PC-3 (cell line): ENCODE measurements around the gene ATXN8OS. TPM values are rescaled to one million over a fixed set of nuclear protein-coding genes. Genes with fewer than 3 reads are reported as not detected.
"Not testable (repeated sequence)": the region's sequence is repeated elsewhere in the genome, so short reads cannot be mapped to it uniquely, and the experiment has no call there.

ENCODE experiments used
- ATAC-seq: fragments of 200-7000 bp; cut with Tn5 transposase; 2 replicates; pipeline ENCODE4 v1.9.1; 2020; ENCODE audit warnings: mild to moderate bottlenecking, moderate library complexity
- BruUV-seq: library from RNA; stranded (reverse); fragments of 400-500 nt; replicated peaks from 2 replicates; lab custom pipeline; 2021; lab: Mats Ljungman, UMichigan
- CTCF ChIA-PET: fragments of 300-600 bp; sonication (Branson Sonifier 250); formaldehyde crosslinking; loops from one replicate; lab custom pipeline; 2022; ENCODE audit warnings: antibody characterized with exemption; lab: Charles Lee
- POLR2A ChIA-PET: fragments of 300-600 bp; sonication (Branson Sonifier 250); formaldehyde crosslinking; loops from one replicate; lab custom pipeline; 2022; ENCODE audit warnings: antibody characterized with exemption; ENCODE audit not compliant: unreplicated experiment; lab: Charles Lee
- DNase-seq: peaks from one replicate; pipeline ENCODE4 v3.0.0-alpha.2; 2015
- H2AFZ ChIP-seq: fragments of 300-600 bp; sonication (generic); 2 replicates; pipeline ENCODE4 v1.6.0; 2016; ENCODE audit warnings: antibody characterized with exemption, low read length
- H3F3A ChIP-seq: fragments of 300-600 bp; sonication (generic); one replicate; pipeline ENCODE4 v1.6.0; 2017; ENCODE audit warnings: antibody characterized with exemption, low read length, control low read depth, mild to moderate bottlenecking; ENCODE audit not compliant: unreplicated experiment
- H3K27ac ChIP-seq: fragments of 300-600 bp; sonication (generic); 2 replicates; pipeline ENCODE4 v1.5.1; 2016; ENCODE audit warnings: mild to moderate bottlenecking, low read length
- H3K27me3 ChIP-seq: fragments of 300-600 bp; sonication (generic); 2 replicates; pipeline ENCODE4 v1.6.1; 2016; ENCODE audit warnings: low read length, mixed read lengths
- H3K36me3 ChIP-seq: fragments of 300-600 bp; sonication (generic); 2 replicates; pipeline ENCODE4 v1.6.1; 2016; ENCODE audit warnings: low read depth, mixed run types, low read length, mixed read lengths
- H3K4me1 ChIP-seq: fragments of 300-600 bp; sonication (generic); 2 replicates; pipeline ENCODE4 v1.5.1; 2016; ENCODE audit warnings: low read length; ENCODE audit not compliant: insufficient read depth
- H3K4me2 ChIP-seq: fragments of 300-600 bp; sonication (generic); 2 replicates; pipeline ENCODE4 v1.6.0; 2016; ENCODE audit warnings: low read length
- H3K4me3 ChIP-seq: fragments of 300-600 bp; sonication (generic); 2 replicates; pipeline ENCODE4 v1.5.1; 2016; ENCODE audit warnings: mild to moderate bottlenecking, low read length, mixed read lengths
- H3K79me2 ChIP-seq: fragments of 300-600 bp; sonication (generic); 2 replicates; pipeline ENCODE4 v1.6.1; 2017; ENCODE audit warnings: low read length, mixed read lengths
- H3K9ac ChIP-seq: fragments of 300-600 bp; sonication (generic); 2 replicates; pipeline ENCODE4 v1.6.0; 2016; ENCODE audit warnings: mild to moderate bottlenecking, low read length
- H3K9me2 ChIP-seq: fragments of 300-600 bp; sonication (generic); replicated peaks from 2 replicates; pipeline ENCODE4 v1.6.1; 2016; ENCODE audit warnings: mixed run types, low read length, mixed read lengths
- H3K9me3 ChIP-seq: fragments of 300-600 bp; sonication (generic); 2 replicates; pipeline ENCODE4 v1.6.1; 2016; ENCODE audit warnings: low read length, mixed read lengths
- H4K20me1 ChIP-seq: fragments of 300-600 bp; sonication (generic); 2 replicates; pipeline ENCODE4 v1.6.1; 2016; ENCODE audit warnings: low read length, mixed read lengths
- EZH2 ChIP-seq: fragments of 300-600 bp; sonication (generic); IDR thresholded peaks from one replicate; pipeline ENCODE4 v1.6.1; 2017; ENCODE audit warnings: antibody characterized with exemption, mild to moderate bottlenecking, low read length; ENCODE audit not compliant: unreplicated experiment
- EZH2phosphoT487 ChIP-seq: fragments of 300-600 bp; sonication (generic); IDR thresholded peaks from 2 replicates; pipeline ENCODE4 v1.6.1; 2018; ENCODE audit warnings: mild to moderate bottlenecking, antibody characterized with exemption, low read length, borderline replicate concordance
- intact Hi-C: fragments of 100-400 bp; cut with micrococcal nuclease; formaldehyde crosslinking; loops from 2 replicates; pipeline ENCODE4 v1.9.0; 2023
- total RNA-seq: library from RNA; depleted of rRNA; stranded (reverse); fragments of >200 nt; gene quantifications from 2 replicates; pipeline ENCODE4 v1.2.3, GENCODE V29; 2014
- TF ChIP-seq, protein P1 (sequence below): fragments of 300-600 bp; sonication (generic); conservative IDR thresholded peaks from 2 replicates; pipeline ENCODE4 v1.5.1; 2017; ENCODE audit warnings: antibody characterized with exemption, low read depth, mild to moderate bottlenecking, low read length

ATXN8OS gene
- total RNA-seq, 1 experiment from 2014 or later: not detected

DNA sequence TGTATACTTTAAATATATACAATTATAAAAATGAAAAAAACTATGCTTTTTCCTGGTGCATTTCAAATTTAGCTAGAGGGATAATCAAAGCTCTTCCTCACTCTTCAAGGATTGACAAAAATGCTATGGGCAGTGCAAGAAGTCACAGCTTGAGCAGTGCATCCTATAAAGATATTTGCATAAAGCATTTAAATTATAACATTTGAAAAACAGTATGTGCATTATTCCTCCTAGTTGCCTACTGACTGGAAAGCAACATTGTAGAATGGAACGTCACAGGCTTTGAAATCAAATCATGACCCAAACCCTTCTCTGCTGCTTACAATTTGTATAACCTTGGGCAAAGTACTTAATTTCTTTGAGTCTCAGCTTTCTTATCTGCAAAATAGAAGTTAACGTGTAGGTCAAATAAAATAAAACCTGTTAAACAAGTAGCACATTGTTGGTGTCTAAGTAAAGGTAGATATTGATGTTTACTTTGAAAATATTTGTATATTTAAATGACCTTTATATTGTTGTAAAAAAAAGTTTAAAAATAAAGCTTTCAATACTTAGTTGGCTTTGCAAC, 9.8 kb downstream of the ATXN8OS start:
- DNase-seq: no peak
- BruUV-seq: no TSS peak

DNA sequence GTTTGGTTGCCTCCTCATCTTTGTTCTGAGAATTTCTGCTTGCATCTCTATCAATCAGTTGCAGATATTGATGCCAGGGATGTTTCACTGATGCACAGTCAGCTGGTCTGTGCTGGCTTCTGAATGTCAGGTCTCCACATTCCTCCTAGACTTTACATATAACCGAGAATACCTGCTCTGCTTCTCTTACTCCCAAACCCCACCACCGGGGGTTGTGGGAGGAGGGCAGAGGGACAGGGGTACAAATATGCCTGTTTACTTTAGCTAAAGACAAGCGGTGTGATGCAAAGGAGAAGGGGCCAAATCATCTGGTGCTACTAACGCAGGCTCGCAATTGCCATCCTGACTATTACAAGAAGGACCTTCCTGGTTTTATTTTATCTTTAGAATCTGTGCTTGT, 18.1 kb downstream of the ATXN8OS start:
- H4K20me1 ChIP-seq: no peaks in the 10 kb centered on the region
- TF ChIP-seq, protein P1, sequence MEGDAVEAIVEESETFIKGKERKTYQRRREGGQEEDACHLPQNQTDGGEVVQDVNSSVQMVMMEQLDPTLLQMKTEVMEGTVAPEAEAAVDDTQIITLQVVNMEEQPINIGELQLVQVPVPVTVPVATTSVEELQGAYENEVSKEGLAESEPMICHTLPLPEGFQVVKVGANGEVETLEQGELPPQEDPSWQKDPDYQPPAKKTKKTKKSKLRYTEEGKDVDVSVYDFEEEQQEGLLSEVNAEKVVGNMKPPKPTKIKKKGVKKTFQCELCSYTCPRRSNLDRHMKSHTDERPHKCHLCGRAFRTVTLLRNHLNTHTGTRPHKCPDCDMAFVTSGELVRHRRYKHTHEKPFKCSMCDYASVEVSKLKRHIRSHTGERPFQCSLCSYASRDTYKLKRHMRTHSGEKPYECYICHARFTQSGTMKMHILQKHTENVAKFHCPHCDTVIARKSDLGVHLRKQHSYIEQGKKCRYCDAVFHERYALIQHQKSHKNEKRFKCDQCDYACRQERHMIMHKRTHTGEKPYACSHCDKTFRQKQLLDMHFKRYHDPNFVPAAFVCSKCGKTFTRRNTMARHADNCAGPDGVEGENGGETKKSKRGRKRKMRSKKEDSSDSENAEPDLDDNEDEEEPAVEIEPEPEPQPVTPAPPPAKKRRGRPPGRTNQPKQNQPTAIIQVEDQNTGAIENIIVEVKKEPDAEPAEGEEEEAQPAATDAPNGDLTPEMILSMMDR: no peak
- no peak for TF ChIP-seq EZH2
- H3K4me2 ChIP-seq: no peak overlapping the region
- H3K9ac ChIP-seq: no peak overlapping the region
- no peaks in the 10 kb centered on the region for H3K79me2 ChIP-seq
- intact Hi-C loops: no loop called here
- ChIA-PET POLR2A (no interaction called here), CTCF (no interaction called here)
- H3K27me3 ChIP-seq: no peaks in the 10 kb centered on the region
- DNase-seq (no peak), ATAC-seq (no peak)
- H3K4me3 ChIP-seq: no peak overlapping the region
- no peaks in the 10 kb centered on the region for H3K4me1 ChIP-seq
- no TSS peak for BruUV-seq
- H3K9me3 ChIP-seq: no peaks in the 10 kb centered on the region
- no peaks in the 10 kb centered on the region for H3K36me3 ChIP-seq
- no peak overlapping the region for H2AFZ ChIP-seq
- no peaks in the 10 kb centered on the region for H3F3A ChIP-seq
- H3K9me2 ChIP-seq: no peaks in the 10 kb centered on the region
- H3K27ac ChIP-seq: no peak overlapping the region

More for the DNA sequence above, 9.8 kb downstream of the ATXN8OS start:
- Histone ChIP-seq H3F3A (no peaks in the 10 kb centered on the region), H3K4me3 (no peak overlapping the region), H3K9me3 (no peaks in the 10 kb centered on the region), H3K36me3 (no peaks in the 10 kb centered on the region), H3K4me2 (no peak overlapping the region), H3K9me2 (no peaks in the 10 kb centered on the region), H3K27ac (no peak overlapping the region), H4K20me1 (no peaks in the 10 kb centered on the region), H3K9ac (no peak overlapping the region), H2AFZ (no peak overlapping the region), H3K4me1 (no peaks in the 10 kb centered on the region), H3K27me3 (no peaks in the 10 kb centered on the region), H3K79me2 (no peaks in the 10 kb centered on the region)
- intact Hi-C loops: no loop called here
- TF ChIP-seq EZH2phosphoT487: no peak
- TF ChIP-seq, protein P1: no peak
- no peak for TF ChIP-seq EZH2
- ChIA-PET CTCF (no interaction called here), POLR2A (no interaction called here)
- no peak for ATAC-seq

- no peaks in the 10 kb centered on the region for H3K79me2 ChIP-seq
- H3K9me3 ChIP-seq: no peaks in the 10 kb centered on the region
- no peaks in the 10 kb centered on the region for H4K20me1 ChIP-seq
- ATAC-seq (no peak), DNase-seq (no peak)
- no peaks in the 10 kb centered on the region for H3K27me3 ChIP-seq
- no peaks in the 10 kb centered on the region for H3K9me2 ChIP-seq
- H3K4me3 ChIP-seq: no peak overlapping the region
- no peaks in the 10 kb centered on the region for H3K36me3 ChIP-seq
- ChIA-PET CTCF (no interaction called here), POLR2A (interaction anchor here (0.7 kb wide), 1 partner anchor 325 kb away, joined by 3 read pairs; no protein-coding TSS in a partner anchor)
- no peaks in the 10 kb centered on the region for H3K4me1 ChIP-seq
- H2AFZ ChIP-seq: no peak overlapping the region
- no peak overlapping the region for H3K9ac ChIP-seq
- TF ChIP-seq, protein P1: no peak
- intact Hi-C loops: no loop called here
- H3K27ac ChIP-seq: no peak overlapping the region
- no TSS peak for BruUV-seq
- H3K4me2 ChIP-seq: no peak overlapping the region
- H3F3A ChIP-seq: no peaks in the 10 kb centered on the region
These were observed 20.5 kb downstream of the ATXN8OS start for GRCh38 chr13:70128098-70128497.

- H3K9me2 ChIP-seq, H3K27me3 ChIP-seq, intact Hi-C loops, H3K4me1 ChIP-seq, ATAC-seq, H3K9me3 ChIP-seq, POLR2A ChIA-PET, H3K27ac ChIP-seq, H2AFZ ChIP-seq, BruUV-seq, DNase-seq, H3F3A ChIP-seq, H3K36me3 ChIP-seq, H3K4me3 ChIP-seq, H3K9ac ChIP-seq, H3K79me2 ChIP-seq, H4K20me1 ChIP-seq, CTCF ChIA-PET, H3K4me2 ChIP-seq: not testable (repeated sequence)
These were observed 35.0 kb downstream of the ATXN8OS start for GRCh38 chr13:70142658-70143057.
